NB4 (cell line): ENCODE measurements around the gene LDLRAD2.

ENCODE experiments used
- DNase-seq: peaks from one replicate; pipeline ENCODE4 v3.0.0; 2010; ENCODE audit warnings: low read depth
- H3K4me3 ChIP-seq: one replicate; pipeline ENCODE4 v1.5.1; 2011; ENCODE audit warnings: mild to moderate bottlenecking, low read depth, low read length, moderate library complexity
- MYC ChIP-seq: IDR thresholded peaks from 2 replicates; pipeline ENCODE4 v1.6.1; 2011; ENCODE audit warnings: low read depth, low read length
- POLR2A ChIP-seq: IDR thresholded peaks from 2 replicates; pipeline ENCODE4 v1.6.1; 2011; ENCODE audit warnings: mild to moderate bottlenecking; ENCODE audit not compliant: insufficient read length; ENCODE audit errors: extremely low read depth
- TF ChIP-seq, protein P1 (sequence below): IDR thresholded peaks from 2 replicates; pipeline ENCODE4 v1.6.1; 2011; ENCODE audit warnings: low read depth, low read length
- TF ChIP-seq, protein P2 (sequence below): IDR thresholded peaks from one replicate; pipeline ENCODE4 v1.5.1; 2012; ENCODE audit warnings: low read depth, low read length

Gene LDLRAD2

DNA sequence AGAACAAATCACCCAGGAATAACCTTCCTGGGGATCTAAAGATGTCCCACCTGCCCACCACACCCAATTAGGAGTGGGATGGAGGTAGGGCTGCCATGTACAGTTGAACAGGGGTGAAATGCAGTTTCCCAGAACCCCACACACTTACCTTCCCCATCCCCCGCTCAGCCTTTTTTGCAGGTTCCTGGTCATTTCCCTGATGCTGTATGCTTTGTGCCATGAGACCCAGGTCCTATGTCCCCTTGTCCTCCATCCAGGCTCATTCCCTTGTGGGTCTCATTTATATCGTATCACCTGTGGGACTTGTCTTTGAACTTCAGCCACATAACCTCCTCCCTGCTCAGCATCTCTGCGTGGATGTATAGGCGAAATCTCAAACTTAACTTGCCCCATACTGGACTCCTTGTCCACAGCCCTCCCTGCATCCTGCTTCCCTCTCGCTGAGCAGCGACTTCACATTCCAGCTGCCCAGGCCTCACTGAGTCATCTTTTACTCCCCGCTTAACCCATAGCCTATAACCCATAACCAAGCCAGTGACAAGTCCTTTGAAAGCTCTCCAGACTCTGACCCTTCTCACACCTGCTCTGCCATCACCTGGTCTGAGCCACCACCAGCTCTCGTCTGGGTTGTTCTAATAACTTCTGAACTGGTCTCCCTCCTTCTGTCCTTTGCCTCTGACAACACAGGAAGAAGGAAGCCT is 4.7 kb downstream of the LDLRAD2 start:
- no peak for TF ChIP-seq POLR2A
- TF ChIP-seq, protein P1, sequence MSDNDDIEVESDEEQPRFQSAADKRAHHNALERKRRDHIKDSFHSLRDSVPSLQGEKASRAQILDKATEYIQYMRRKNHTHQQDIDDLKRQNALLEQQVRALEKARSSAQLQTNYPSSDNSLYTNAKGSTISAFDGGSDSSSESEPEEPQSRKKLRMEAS, result no peak
- no peak for TF ChIP-seq MYC
- TF ChIP-seq, protein P2, sequence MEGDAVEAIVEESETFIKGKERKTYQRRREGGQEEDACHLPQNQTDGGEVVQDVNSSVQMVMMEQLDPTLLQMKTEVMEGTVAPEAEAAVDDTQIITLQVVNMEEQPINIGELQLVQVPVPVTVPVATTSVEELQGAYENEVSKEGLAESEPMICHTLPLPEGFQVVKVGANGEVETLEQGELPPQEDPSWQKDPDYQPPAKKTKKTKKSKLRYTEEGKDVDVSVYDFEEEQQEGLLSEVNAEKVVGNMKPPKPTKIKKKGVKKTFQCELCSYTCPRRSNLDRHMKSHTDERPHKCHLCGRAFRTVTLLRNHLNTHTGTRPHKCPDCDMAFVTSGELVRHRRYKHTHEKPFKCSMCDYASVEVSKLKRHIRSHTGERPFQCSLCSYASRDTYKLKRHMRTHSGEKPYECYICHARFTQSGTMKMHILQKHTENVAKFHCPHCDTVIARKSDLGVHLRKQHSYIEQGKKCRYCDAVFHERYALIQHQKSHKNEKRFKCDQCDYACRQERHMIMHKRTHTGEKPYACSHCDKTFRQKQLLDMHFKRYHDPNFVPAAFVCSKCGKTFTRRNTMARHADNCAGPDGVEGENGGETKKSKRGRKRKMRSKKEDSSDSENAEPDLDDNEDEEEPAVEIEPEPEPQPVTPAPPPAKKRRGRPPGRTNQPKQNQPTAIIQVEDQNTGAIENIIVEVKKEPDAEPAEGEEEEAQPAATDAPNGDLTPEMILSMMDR, result no peak
- H3K4me3 ChIP-seq, result no peak overlapping the region
- no peak for DNase-seq

DNA sequence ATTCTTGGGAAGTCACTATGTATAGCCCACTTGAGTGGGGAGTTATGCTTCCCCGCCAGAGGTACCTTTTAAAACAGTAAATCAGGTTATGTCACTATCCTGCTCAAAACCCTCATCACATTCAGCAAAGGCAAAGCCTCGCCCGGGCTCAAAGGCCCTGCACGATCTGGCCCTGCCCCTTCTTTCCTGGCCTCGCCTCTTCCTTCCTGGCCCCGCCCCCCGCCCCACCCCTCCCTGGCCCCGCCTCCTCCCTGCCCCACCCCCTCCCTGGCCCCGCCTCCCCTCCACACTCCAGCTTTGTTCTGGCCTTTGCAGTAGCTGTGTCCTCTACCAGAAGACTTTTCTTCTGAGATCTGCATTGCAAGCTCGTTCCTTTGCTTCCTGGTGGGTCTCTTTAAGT is 6.6 kb downstream of the LDLRAD2 start:
- H3K4me3 ChIP-seq, result no peak overlapping the region
- DNase-seq, result peak; percentile 66
- TF ChIP-seq, protein P1, result no peak
- TF ChIP-seq, protein P2, result no peak
- TF ChIP-seq MYC (no peak), POLR2A (no peak)

DNA sequence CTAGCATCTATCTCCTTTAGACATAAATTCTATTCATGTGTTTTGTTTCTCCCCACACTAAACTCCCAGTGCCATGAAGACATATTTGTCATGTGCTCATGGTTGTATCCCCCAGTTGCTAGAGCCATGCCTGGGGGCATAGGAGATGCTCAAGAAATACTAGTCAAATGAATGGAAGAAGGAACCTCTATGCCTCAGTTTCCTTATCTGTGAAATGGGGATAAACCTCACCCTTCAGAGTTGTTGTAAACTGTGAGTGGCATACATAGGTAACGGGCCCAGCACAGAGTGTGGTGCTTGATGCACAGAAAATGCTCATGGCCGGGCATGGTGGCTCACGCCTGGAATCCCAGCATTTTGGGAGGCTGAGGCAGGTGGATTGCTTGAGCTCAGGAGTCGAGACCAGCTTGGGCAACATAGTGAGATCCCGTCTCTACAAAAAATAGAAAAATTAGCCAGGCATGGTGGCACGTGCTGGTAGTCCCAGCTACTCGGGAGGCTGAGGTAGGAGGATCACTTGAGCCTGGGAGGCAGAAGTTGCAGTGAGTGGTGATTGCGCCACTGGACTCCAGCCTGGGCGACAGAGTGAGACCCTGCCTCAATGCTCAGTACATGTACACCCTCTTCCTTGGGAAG is 8.7 kb downstream of the LDLRAD2 start:
- no peak overlapping the region for H3K4me3 ChIP-seq
- TF ChIP-seq, protein P1, result no peak
- TF ChIP-seq, protein P2, result no peak
- no peak for TF ChIP-seq POLR2A
- no peak for TF ChIP-seq MYC
- DNase-seq, result no peak

DNA sequence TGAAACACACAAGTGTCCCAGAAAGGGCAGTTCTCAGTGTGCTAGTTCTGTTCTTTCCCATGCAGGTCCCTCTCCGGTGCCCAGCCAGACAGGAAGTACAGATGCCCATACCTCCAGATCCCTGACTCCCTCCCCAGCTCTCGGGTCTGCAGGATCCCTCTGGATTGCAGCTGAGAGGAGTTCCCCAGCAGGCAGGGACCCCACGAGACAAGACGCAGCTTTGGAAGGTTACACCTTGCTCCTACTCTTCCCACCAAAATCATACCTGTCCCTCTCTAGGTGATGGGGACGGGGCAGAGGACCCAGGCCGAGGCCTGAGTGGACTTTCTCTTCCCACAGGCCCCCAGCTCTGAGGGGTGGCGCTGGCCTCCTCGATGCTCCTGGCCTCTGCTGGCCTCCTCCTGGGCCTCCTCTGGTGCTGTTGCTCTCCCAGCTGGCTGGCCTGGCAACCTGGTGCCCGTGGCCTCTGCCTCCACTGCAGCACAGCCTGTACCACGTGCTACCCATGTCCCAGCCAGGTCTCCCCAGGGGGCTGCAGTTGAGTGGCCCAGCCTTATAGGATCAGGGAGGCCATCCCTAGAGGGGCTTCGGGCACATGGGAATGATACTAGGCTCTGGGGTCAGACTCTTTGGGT is 9.4 kb downstream of the LDLRAD2 start:
- TF ChIP-seq, protein P2, result no peak
- TF ChIP-seq, protein P1, result no peak
- no peak for TF ChIP-seq MYC
- no peak for TF ChIP-seq POLR2A
- no peak for DNase-seq
- H3K4me3 ChIP-seq, result no peak overlapping the region

DNA sequence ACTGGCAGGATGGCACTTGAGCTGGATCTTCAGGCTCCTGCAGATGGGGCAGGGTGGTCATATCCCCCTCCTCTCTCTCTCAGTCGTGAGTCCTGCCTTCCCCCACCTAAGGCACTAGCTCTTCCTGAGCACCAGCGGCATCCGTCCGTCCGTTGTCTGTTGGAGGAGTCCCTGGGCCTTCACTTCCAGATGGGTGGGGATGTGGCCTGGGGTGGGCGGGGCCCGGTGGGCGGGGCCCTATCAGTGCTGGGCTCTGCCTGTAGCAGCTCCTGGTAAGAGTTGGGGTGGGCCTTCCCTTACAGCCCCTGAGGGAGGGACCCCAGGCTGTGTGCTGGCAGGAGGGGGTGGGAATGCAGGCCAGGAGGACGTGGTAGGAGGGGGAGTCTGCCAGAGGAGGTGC is 10.3 kb downstream of the LDLRAD2 start:
- no peak overlapping the region for H3K4me3 ChIP-seq
- no peak for TF ChIP-seq POLR2A
- TF ChIP-seq, protein P1, result no peak
- TF ChIP-seq, protein P2, result no peak
- no peak for TF ChIP-seq MYC
- DNase-seq, result peak; percentile 25
